Right lobe of liver (tissue), 6 donors: Measurements from ENCODE around the gene ZNF512B. TPM values are rescaled to one million over a fixed set of nuclear protein-coding genes. Genes with fewer than 3 reads are reported as not detected.

Experiments
- ATAC-seq, 4 donors: fragments of 200-7000 bp; cut with Tn5 transposase; one replicate each; pipeline ENCODE4 v1.9.1; 2020; ENCODE audit warnings: mild to moderate bottlenecking in 4 of 4, moderate library complexity in 4 of 4
- DNase-seq, 3 donors: peaks; one replicate each; pipeline ENCODE4 v3.0.0-alpha.2; 2020
- H3K27ac ChIP-seq, 3 donors: fragments of 200-600 bp; one replicate each; pipeline ENCODE4 v1.8.0; 2022
- H3K27me3 ChIP-seq, 2 donors: fragments of 200-600 bp; one replicate each; pipeline ENCODE4 v1.8.0; 2022
- H3K36me3 ChIP-seq, 4 donors: fragments of 200-600 bp; sonication (generic) in 1 of 4; one replicate each; pipeline versions ENCODE4 v1.5.1 to v1.8.0; 2017 to 2022; ENCODE audit warnings: control low read depth in 1 of 4
- H3K4me1 ChIP-seq, 4 donors: fragments of 200-600 bp; sonication (generic) in 1 of 4; one replicate each; pipeline versions ENCODE4 v1.5.1 to v1.8.0; 2017 to 2022; ENCODE audit warnings: control low read depth in 1 of 4
- H3K4me3 ChIP-seq, 3 donors: fragments of 200-600 bp; one replicate each; pipeline ENCODE4 v1.8.0; 2022
- H3K9me3 ChIP-seq, 4 donors: fragments of 200-600 bp; sonication (generic) in 1 of 4; one replicate each; pipeline versions ENCODE4 v1.5.1 to v1.8.0; 2017 to 2022; ENCODE audit warnings: control low read depth in 1 of 4
- CTCF ChIP-seq, 4 donors: fragments of 200-600 bp in 3 of 4; fragments of 450-650 bp in 1 of 4; IDR thresholded peaks; one replicate each; pipeline versions ENCODE4 v1.5.1 to v1.8.0; 2016 to 2022; ENCODE audit warnings: antibody characterized with exemption in 4 of 4, mild to moderate bottlenecking in 2 of 4
- POLR2A ChIP-seq: fragments of 450-650 bp; IDR thresholded peaks from one replicate; pipeline ENCODE4 v1.6.1; 2017; ENCODE audit warnings: antibody characterized with exemption, mild to moderate bottlenecking
- WGBS: methylation state at CpG from one replicate; pipeline ENCODE4 v1.1.6; 2018; ENCODE audit warnings: low coverage, low lambda C conversion rate; ENCODE audit not compliant: insufficient coverage; ENCODE audit errors: missing lambda C conversion rate; 5-methylcytosine and 5-hydroxymethylcytosine counted together
- intact Hi-C, 2 donors: fragments of 100-400 bp; cut with DNase I; formaldehyde crosslinking; loops; one replicate each; pipeline versions ENCODE4 v1.11.2 to v1.14.1; 2022
- total RNA-seq, 6 experiments: library from RNA; depleted of rRNA in 2 of 6; stranded (reverse); fragments of >200 nt in 2 of 6; fragmentation: NEBNext Ultra II Directional in 3 of 6; extraction: Animal tissue kit (Norgen Biotek cat#: 25700) in 3 of 6; gene quantifications; one replicate each; pipeline versions ENCODE4 v1.1.0 to v1.2.4, GENCODE V29; 2016 to 2023
- donor health status: DM: no; HTN: yes; CAD: no.
- donor health status: DM: no; HTN: no; CAD: no.
- donor health status: DM: no; HTN: no; CAD: no.
- donor health status: DM: no; HTN: yes; CAD: no.
- donor health status: DM: no; HTN: yes; CAD: no.

ZNF512B gene
- total RNA-seq, 6 experiments from 2014 or later: 10.8 to 16.8 (median 14.0) TPM

GRCh38 chr20:64005394-64005793 is 35.7 kb upstream of the ZNF512B start:
- intact Hi-C loops: no loop called here
- DNase-seq (no peak), ATAC-seq (peak; percentile 9 to 90 (median 58))
- TF ChIP-seq POLR2A: no peak
- TF ChIP-seq CTCF (IDR thresholded peaks at IDR 0.05): no peak
- 58% methylated on average over 5 of the region's 6 CpGs for whole genome bisulfite sequencing
- Histone ChIP-seq H3K4me3 (no peak overlapping the region), H3K9me3 (no peaks in the 10 kb centered on the region), H3K4me1 (no peaks in the 10 kb centered on the region), H3K27ac (no peak overlapping the region), H3K36me3 (peaks cover 0 to 63% (median 19%) of the 10 kb centered on the region in 4 donors), H3K27me3 (no peaks in the 10 kb centered on the region)

- Histone ChIP-seq H3K27me3 (no peaks in the 10 kb centered on the region), H3K9me3 (no peaks in the 10 kb centered on the region), H3K36me3 (peaks cover 0 to 65% (median 25%) of the 10 kb centered on the region in 4 donors), H3K27ac (no peak overlapping the region), H3K4me3 (no peak overlapping the region), H3K4me1 (no peaks in the 10 kb centered on the region)
- DNase-seq (no peak), ATAC-seq (no peak)
- 69% methylated on average over 5 of the region's 7 CpGs for WGBS
- intact Hi-C loops: no loop called here
- no peak for TF ChIP-seq CTCF (IDR thresholded peaks at IDR 0.05)
- no peak for TF ChIP-seq POLR2A
Measured at GRCh38 chr20:64003960-64004725, 34.4 kb upstream of the ZNF512B start.

GRCh38 chr20:64001607-64002011 is 31.9 kb upstream of the ZNF512B start:
- Histone ChIP-seq H3K4me1 (no peaks in the 10 kb centered on the region), H3K4me3 (no peak overlapping the region), H3K9me3 (no peaks in the 10 kb centered on the region), H3K36me3 (peaks cover 0 to 77% (median 38%) of the 10 kb centered on the region in 4 donors), H3K27ac (no peak overlapping the region), H3K27me3 (no peaks in the 10 kb centered on the region)
- intact Hi-C loops: no loop called here
- TF ChIP-seq CTCF (IDR thresholded peaks at IDR 0.05) (no peak), POLR2A (no peak)
- WGBS: 62% methylated on average over 8 of the region's 11 CpGs
- ATAC-seq (no peak), DNase-seq (no peak)

GRCh38 chr20:64000906-64001305 is 31.2 kb upstream of the ZNF512B start:
- H3K36me3 ChIP-seq: peaks cover 0 to 84% (median 43%) of the 10 kb centered on the region in 4 donors
- 92% methylated on average over 2 of the region's 12 CpGs for WGBS

More at GRCh38 chr20:64000906-64001305, 31.2 kb upstream of the ZNF512B start:
- intact Hi-C loops: no loop called here
- Histone ChIP-seq H3K27ac (no peak overlapping the region), H3K4me3 (no peak overlapping the region), H3K27me3 (no peaks in the 10 kb centered on the region), H3K4me1 (no peaks in the 10 kb centered on the region), H3K9me3 (no peaks in the 10 kb centered on the region)
- DNase-seq (no peak), ATAC-seq (no peak)
- no peak for TF ChIP-seq POLR2A
- TF ChIP-seq CTCF (IDR thresholded peaks at IDR 0.05): no peak
